Esophagus squamous epithelium (tissue), 5 donors: Measurements from ENCODE around the gene FXYD5. TPM values are rescaled to one million over a fixed set of nuclear protein-coding genes. Genes with fewer than 3 reads are reported as not detected.
"Not testable (repeated sequence)": the region's sequence is repeated elsewhere in the genome, so short reads cannot be mapped to it uniquely, and the experiment has no call there.

Experiments
- DNase-seq: peaks from one replicate; lab custom pipeline; 2025; lab: John Stamatoyannopoulos, UW
- H3K27ac ChIP-seq, 4 donors: fragments of 200-600 bp; sonication (generic); one replicate each; pipeline ENCODE4 v1.5.1; 2016 to 2019; ENCODE audit warnings: mild to moderate bottlenecking in 1 of 4
- H3K27me3 ChIP-seq, 4 donors: fragments of 200-600 bp; sonication (generic); 1 replicate in 3 of 4; 2 replicates in 1 of 4; pipeline versions ENCODE4 v1.5.1 to v1.6.0; 2017 to 2021; ENCODE audit warnings: antibody characterized with exemption in 1 of 4
- H3K36me3 ChIP-seq, 3 donors: fragments of 200-600 bp; sonication (generic); one replicate each; pipeline ENCODE4 v1.5.1; 2016 to 2019
- H3K4me1 ChIP-seq, 3 donors: fragments of 200-600 bp; sonication (generic); one replicate each; pipeline ENCODE4 v1.5.1; 2017 to 2019
- H3K4me3 ChIP-seq, 4 donors: fragments of 200-600 bp; sonication (generic); 1 replicate in 3 of 4; 2 replicates in 1 of 4; pipeline ENCODE4 v1.5.1; 2016 to 2019; ENCODE audit warnings: mild to moderate bottlenecking in 2 of 4, moderate library complexity in 1 of 4
- H3K9me3 ChIP-seq, 3 donors: fragments of 200-600 bp; sonication (generic); one replicate each; pipeline ENCODE4 v1.5.1; 2016 to 2019
- POLR2A ChIP-seq, 4 donors: fragments of 450-650 bp; IDR thresholded peaks; one replicate each; pipeline ENCODE4 v1.6.1; 2017; ENCODE audit warnings: antibody characterized with exemption in 4 of 4, mild to moderate bottlenecking in 4 of 4, moderate library complexity in 3 of 4
- WGBS, 2 donors: methylation state at CpG; one replicate each; pipeline ENCODE4 v1.1.5; 2018; 5-methylcytosine and 5-hydroxymethylcytosine counted together
- intact Hi-C: fragments of 100-400 bp; cut with DNase I; formaldehyde crosslinking; loops from one replicate; pipeline ENCODE4 v1.15.0; 2022
- total RNA-seq, 4 donors: library from RNA; depleted of rRNA; stranded (reverse); fragments of >200 nt; gene quantifications; one replicate each; pipeline ENCODE4 v1.1.0, GENCODE V29; 2016
- TF ChIP-seq, protein P1 (sequence below), 6 experiments: fragments of 450-650 bp in 4 of 6; fragments of 200-600 bp in 2 of 6; sonication (generic) in 2 of 6; IDR thresholded peaks; one replicate each; pipeline ENCODE4 v1.5.1; 2016 to 2019; ENCODE audit warnings: antibody characterized with exemption in 6 of 6, mild to moderate bottlenecking in 4 of 6, moderate library complexity in 4 of 6
- donor health status: DM: yes; HTN: yes; CAD: no.

Gene FXYD5
- total RNA-seq, 4 donors from 2014 or later, result 39.3 to 146 (median 45.7) TPM

DNA sequence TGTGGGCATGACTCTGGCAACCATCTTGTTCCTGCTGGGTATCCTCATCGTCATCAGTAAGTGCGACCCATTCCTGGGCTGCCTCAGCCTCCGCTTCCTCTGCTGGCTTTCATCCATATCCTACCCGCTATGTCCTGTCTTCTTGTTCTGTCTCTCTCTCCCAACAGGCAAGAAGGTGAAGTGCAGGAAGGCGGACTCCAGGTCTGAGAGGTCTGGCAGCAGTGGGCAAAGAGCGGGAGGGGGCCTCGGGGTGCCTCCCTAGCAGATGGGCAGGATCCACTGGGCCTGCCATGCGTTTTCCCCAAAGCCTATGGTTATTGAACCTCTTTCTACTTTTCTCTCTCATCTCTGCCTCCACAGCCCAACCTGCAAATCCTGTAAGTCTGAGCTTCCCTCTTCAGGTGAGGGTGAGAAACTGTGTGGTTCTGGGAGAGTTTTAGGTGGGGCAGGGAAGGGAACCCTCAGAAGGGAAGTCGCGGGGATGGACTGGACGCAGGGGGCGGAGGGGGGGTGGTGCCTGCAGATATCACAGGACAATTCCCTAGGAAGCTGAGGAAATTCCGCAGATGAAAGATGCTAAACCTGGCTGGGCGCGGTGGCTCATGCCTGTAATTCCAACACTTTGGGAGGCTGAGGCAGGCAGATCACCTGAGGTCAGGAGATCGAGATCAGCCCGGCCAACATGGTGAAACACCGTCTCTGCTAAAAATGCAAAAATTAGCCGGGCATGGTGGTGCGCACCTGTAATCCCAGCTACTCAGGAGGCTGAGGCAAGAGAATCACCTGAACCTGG lies 3.1 kb upstream of the FXYD5 start:
- no peak for TF ChIP-seq POLR2A (IDR thresholded peaks at IDR 0.05)
- TF ChIP-seq, protein P1, sequence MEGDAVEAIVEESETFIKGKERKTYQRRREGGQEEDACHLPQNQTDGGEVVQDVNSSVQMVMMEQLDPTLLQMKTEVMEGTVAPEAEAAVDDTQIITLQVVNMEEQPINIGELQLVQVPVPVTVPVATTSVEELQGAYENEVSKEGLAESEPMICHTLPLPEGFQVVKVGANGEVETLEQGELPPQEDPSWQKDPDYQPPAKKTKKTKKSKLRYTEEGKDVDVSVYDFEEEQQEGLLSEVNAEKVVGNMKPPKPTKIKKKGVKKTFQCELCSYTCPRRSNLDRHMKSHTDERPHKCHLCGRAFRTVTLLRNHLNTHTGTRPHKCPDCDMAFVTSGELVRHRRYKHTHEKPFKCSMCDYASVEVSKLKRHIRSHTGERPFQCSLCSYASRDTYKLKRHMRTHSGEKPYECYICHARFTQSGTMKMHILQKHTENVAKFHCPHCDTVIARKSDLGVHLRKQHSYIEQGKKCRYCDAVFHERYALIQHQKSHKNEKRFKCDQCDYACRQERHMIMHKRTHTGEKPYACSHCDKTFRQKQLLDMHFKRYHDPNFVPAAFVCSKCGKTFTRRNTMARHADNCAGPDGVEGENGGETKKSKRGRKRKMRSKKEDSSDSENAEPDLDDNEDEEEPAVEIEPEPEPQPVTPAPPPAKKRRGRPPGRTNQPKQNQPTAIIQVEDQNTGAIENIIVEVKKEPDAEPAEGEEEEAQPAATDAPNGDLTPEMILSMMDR (IDR thresholded peaks at IDR 0.05), result peak in 1 of 6 experiments; percentile 4
- H3K27me3 ChIP-seq, result peaks cover 0 to 35% (median 3%) of the 10 kb centered on the region in 4 donors

DNA sequence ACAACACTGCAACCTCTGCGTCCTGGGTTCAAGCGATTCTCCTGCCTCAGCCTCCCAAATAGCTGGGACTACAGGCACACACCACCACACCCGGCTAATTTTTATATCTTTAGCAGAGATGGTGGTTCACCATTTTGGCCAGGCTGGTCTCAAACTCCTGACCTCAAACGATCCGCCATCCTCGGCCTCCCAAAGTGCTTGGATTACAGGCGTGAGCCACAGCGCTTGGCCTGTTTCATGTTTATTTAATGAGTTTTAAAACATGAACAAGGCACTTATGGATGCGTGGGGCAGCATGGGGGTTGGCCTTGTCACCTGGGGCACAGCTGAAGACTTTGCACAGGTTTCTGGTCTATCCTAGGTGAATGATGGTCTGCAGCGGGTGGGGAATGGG lies 1.4 kb upstream of the FXYD5 start:
- H3K4me3 ChIP-seq, H3K27ac ChIP-seq, DNase-seq, H3K9me3 ChIP-seq, intact Hi-C loops: not testable (repeated sequence)
- H3K36me3 ChIP-seq, result peaks cover 0 to 14% (median 0%) of the 10 kb centered on the region in 3 donors
- WGBS, 2 donors, result 69 to 79% methylated on average over 8 to 10 of the region's 10 CpGs
- H3K27me3 ChIP-seq, result peaks cover 0 to 35% (median 3%) of the 10 kb centered on the region in 4 donors
- peaks cover 17 to 37% (median 26%) of the 10 kb centered on the region in 3 donors for H3K4me1 ChIP-seq

More for the DNA sequence above, 3.1 kb upstream of the FXYD5 start:
- 84 to 85% methylated on average over 16 to 17 of the region's 20 CpGs for WGBS, 2 donors
- Histone ChIP-seq H3K4me3 (no peak overlapping the region), H3K36me3 (no peaks in the 10 kb centered on the region), H3K4me1 (peaks cover 17 to 34% (median 26%) of the 10 kb centered on the region in 3 donors), H3K9me3 (no peaks in the 10 kb centered on the region), H3K27ac (no peak overlapping the region)
- no peak for DNase-seq
- intact Hi-C loops, result no loop called here

DNA sequence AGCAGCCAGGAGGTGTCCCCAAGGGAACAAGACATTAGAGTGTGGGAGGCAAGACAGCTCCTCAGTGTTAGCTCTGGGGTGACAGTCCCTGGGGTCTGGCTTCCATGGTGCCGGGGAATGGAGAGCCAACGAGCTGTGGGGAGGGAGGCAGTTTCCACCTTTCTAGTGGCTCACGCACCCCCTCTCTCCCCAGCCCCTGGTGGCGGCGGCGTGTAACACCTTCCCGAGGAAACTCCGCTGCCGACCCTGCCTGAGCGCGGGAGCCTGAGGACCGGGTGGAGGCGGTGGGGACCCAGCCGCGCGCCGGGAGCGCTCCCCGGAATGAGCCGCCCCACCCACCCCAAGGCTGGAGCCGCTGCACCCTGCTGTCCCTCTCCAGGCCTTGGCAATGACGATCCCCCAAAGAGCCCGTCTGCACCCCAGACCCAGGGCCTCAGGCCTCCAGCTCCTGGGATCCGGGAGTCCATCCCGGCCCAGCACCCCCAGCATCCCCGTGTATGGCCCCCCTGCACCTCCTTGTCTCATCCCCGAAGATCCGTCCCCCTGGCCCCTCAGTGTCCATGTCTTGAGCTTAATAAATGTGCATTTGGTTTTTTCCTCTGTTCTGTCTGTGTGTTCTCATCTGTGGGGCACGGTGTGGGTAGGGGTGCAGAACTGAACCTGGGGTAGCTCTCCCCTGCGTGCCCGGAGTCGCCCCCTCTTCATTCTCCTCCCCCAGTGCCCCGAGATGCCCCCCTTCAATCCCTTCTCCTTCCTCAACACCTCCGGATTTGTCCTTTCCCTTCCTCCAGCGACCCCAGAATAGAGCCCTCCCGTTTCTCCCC lies 622 bp upstream of the FXYD5 start:
- TF ChIP-seq, protein P1 (IDR thresholded peaks at IDR 0.05), result peak; percentile 29 to 67 (median 58)
- peak in 1 of 4 donors; percentile 7 for TF ChIP-seq POLR2A (IDR thresholded peaks at IDR 0.05)
- Histone ChIP-seq H3K9me3 (no peaks in the 10 kb centered on the region), H3K4me3 (peak overlapping the region; percentile 45 to 75 (median 69)), H3K27me3 (peaks cover 0 to 35% (median 3%) of the 10 kb centered on the region in 4 donors), H3K36me3 (peaks cover 0 to 22% (median 0%) of the 10 kb centered on the region in 3 donors), H3K27ac (peak overlapping the region; percentile 78 to 90 (median 84)), H3K4me1 (peaks cover 17 to 37% (median 26%) of the 10 kb centered on the region in 3 donors)
- WGBS, 2 donors, result 0 to 1% methylated on average over 11 to 17 of the region's 36 CpGs
- intact Hi-C loops, result no loop called here
- no peak for DNase-seq

DNA sequence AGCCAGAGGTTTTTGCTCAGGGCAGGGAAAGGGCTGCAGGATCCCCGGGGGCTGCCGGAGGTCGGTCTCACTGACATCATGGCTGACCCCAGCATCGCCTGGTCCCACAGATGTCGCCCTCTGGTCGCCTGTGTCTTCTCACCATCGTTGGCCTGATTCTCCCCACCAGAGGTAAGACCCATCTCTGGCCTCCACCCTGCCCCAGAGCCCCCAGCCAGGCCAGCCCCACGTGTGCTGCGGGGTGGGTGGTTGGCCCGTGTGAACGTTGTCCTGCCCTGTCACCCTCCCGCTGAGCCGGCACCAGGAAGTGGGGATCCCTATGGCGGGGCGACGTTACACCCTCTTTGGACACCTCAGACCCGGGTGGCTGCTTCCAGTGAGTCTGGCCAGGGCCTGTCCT lies 906 bp downstream of the FXYD5 start:
- TF ChIP-seq POLR2A (IDR thresholded peaks at IDR 0.05), result no peak
- TF ChIP-seq, protein P1 (IDR thresholded peaks at IDR 0.05), result no peak
- intact Hi-C loops, result no loop called here
- H3K27me3 ChIP-seq, result peaks cover 0 to 35% (median 3%) of the 10 kb centered on the region in 4 donors

GRCh38 chr19:35155981-35156672 lies 1.6 kb downstream of the FXYD5 start:
- TF ChIP-seq POLR2A (IDR thresholded peaks at IDR 0.05), result no peak
- TF ChIP-seq, protein P1 (IDR thresholded peaks at IDR 0.05), result no peak
- Histone ChIP-seq H3K9me3 (no peaks in the 10 kb centered on the region), H3K4me3 (peak overlapping the region in 3 of 4 donors; percentile 45 to 75 (median 75)), H3K27ac (peak overlapping the region in 1 of 4 donors; percentile 88), H3K36me3 (peaks cover 0 to 44% (median 7%) of the 10 kb centered on the region in 3 donors), H3K27me3 (peaks cover 0 to 32% (median 3%) of the 10 kb centered on the region in 4 donors), H3K4me1 (peaks cover 17 to 37% (median 26%) of the 10 kb centered on the region in 3 donors)
- no peak for DNase-seq
- intact Hi-C loops, result no loop called here
- WGBS, 2 donors, result 83 to 85% methylated on average over 6 of the region's 6 CpGs

More for the DNA sequence above, 906 bp downstream of the FXYD5 start:
- no peak for DNase-seq
- Histone ChIP-seq H3K9me3 (no peaks in the 10 kb centered on the region), H3K4me3 (peak overlapping the region; percentile 45 to 75 (median 69)), H3K4me1 (peaks cover 17 to 37% (median 26%) of the 10 kb centered on the region in 3 donors), H3K27ac (peak overlapping the region; percentile 78 to 90 (median 84)), H3K36me3 (peaks cover 0 to 37% (median 4%) of the 10 kb centered on the region in 3 donors)
- WGBS, 2 donors, result 5 to 22% methylated on average over 4 to 7 of the region's 17 CpGs
